Measurements from ENCODE around the gene ACP7.

GRCh38 chr19:39140594-39140993, 56.4 kb downstream of the ACP7 start:
- TF ChIP-seq CTCF (IDR thresholded peaks at IDR 0.05; ENCODE audit: low read length) (no peak), EZH2 (IDR thresholded peaks at IDR 0.05; ENCODE audit: borderline replicate concordance, low read length) (no peak)

All from OCI-LY1 (cell line).